Measurements from ENCODE around the gene DLG2.

- TF ChIP-seq POLR2AphosphoS5 (IDR thresholded peaks at IDR 0.05) (no peak), CTCF (IDR thresholded peaks at IDR 0.05) (no peak), EP300 (IDR thresholded peaks at IDR 0.05) (no peak), POLR2A (IDR thresholded peaks at IDR 0.05) (no peak)
These were observed 1336.5 kb downstream of the DLG2 start for GRCh38 chr11:84290647-84291046.

Data from sigmoid colon (tissue), 4 donors.